ENCODE data around the gene MMRN1.

- TF ChIP-seq POLR2A (IDR thresholded peaks at IDR 0.05) = no peak
- no peak for TF ChIP-seq CTCF (IDR thresholded peaks at IDR 0.05)
Observed at GRCh38 chr4:89899152-89899551, 4.5 kb downstream of the MMRN1 start.

All from ovary (tissue), 3 donors.